Measurements from ENCODE around the gene BRI3. TPM values are rescaled to one million over a fixed set of nuclear protein-coding genes. Genes with fewer than 3 reads are reported as not detected.

The BRI3 gene
- total and polyA plus RNA-seq, 2 of the 8 experiments (the other 6 are each of a cell fraction or from before 2014, with no cell fraction given): 77.5 to 93.4 TPM

DNA sequence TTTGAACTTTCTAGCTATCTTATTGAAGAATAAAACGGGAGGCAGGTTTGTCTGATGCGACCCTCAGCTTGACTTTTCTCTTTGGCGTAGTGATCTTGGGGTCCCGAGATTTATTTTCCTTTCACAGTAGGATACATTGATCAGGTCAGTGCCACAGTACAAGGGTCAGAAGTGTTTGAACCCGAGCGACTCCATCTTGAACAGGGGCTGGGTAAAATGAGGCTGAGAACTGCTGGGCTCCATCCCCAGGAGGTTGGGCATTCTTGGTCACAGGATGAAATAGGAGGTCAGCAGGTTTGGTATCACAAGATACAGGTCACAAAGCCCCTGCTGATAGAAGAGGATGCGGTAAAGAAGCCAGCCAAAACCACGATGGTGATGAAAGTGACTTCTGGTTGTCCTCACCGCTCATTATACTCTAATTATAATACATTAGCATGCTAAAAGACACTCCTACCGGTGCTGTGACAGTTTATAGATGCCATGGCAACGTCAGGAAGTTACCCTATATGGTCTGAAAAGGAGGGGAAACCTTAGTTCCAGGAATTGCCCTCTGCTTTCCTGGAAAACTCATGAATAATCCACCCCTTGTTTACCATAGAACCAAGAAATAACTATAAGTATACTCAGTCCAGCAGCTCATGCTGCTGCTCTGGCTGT is 26.4 kb upstream of the BRI3 start (continued):
- TF ChIP-seq NANOG (IDR thresholded peaks at IDR 0.05; ENCODE audit: insufficient read depth, low read depth, low read length, poor library complexity, severe bottlenecking) (no peak), POLR2A (IDR thresholded peaks at IDR 0.05; ENCODE audit: control extremely low read depth in 1 of 2, low read depth in 2 of 2, low read length in 2 of 2) (no peak), TAF7 (optimal IDR thresholded peaks at IDR 0.05; ENCODE audit: borderline replicate concordance, low read depth, low read length) (no peak), MAFK (IDR thresholded peaks at IDR 0.05; ENCODE audit: low read depth, low read length) (no peak), EGR1 (IDR thresholded peaks at IDR 0.05; ENCODE audit: borderline replicate concordance, low read depth, low read length) (no peak), FOSL1 (IDR thresholded peaks at IDR 0.05; ENCODE audit: insufficient read depth, low read depth, low read length) (no peak)
